Nephron progenitor cell (in vitro differentiated cells): ENCODE data around the gene LCLAT1.
A peak's percentile ranks its signal among the peaks of the same experiment; 100 is the strongest.
"Not testable (repeated sequence)": the region's sequence is repeated elsewhere in the genome, so short reads cannot be mapped to it uniquely, and the experiment has no call there.

Experiments
- DNase-seq: peaks from one replicate; pipeline ENCODE4 v3.0.0; 2021
- H3K27ac Mint-ChIP-seq: 2 replicates; pipeline ENCODE4 v1.8.0; 2021; ENCODE audit warnings: mild to moderate bottlenecking, moderate library complexity, mixed read lengths
- H3K27me3 Mint-ChIP-seq: 2 replicates; pipeline ENCODE4 v1.8.0; 2021; ENCODE audit warnings: mild to moderate bottlenecking, low read depth, mixed read lengths; ENCODE audit not compliant: poor library complexity
- H3K36me3 Mint-ChIP-seq: 2 replicates; pipeline ENCODE4 v1.8.0; 2021; ENCODE audit warnings: low read depth, mixed read lengths
- H3K4me1 Mint-ChIP-seq: 2 replicates; pipeline ENCODE4 v1.8.0; 2021; ENCODE audit warnings: mixed read lengths
- H3K4me3 Mint-ChIP-seq: 2 replicates; pipeline ENCODE4 v1.8.0; 2021; ENCODE audit warnings: mild to moderate bottlenecking, moderate library complexity, mixed read lengths
- H3K9me3 Mint-ChIP-seq: 2 replicates; pipeline ENCODE4 v1.8.0; 2021; ENCODE audit warnings: mild to moderate bottlenecking, moderate library complexity, mixed read lengths
- TF ChIP-seq, protein P1 (sequence below): fragments of 200-600 bp; sonication (generic); IDR thresholded peaks from 2 replicates; pipeline ENCODE4 v1.5.0; 2021; ENCODE audit warnings: antibody characterized with exemption

LCLAT1 gene

DNA sequence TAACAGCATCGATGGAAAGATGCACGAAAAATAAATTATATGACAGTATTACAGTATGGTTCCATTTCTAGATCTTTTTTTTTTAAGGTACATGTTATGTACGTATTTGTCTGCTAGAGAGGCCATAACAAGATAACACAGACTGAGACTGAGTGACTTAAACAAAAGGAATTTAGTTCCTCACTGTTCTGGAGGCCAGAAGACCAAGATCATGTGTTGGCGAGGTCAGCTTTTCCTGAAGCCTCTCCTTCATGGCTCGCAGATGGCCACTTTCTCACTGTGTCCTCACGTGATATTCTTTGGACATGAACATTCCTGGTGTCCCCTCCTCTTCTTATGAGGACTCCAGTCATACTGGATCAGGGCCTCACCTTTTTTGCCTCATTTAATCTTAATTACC lies 182.8 kb downstream of the LCLAT1 start:
- Mint-ChIP-seq H3K9me3 (no peaks in the 10 kb centered on the region), H3K4me1 (no peaks in the 10 kb centered on the region), H3K27ac (no peak overlapping the region), H3K4me3 (no peak overlapping the region), H3K36me3 (no peaks in the 10 kb centered on the region), H3K27me3 (no peaks in the 10 kb centered on the region)
- no peak for DNase-seq
- TF ChIP-seq, protein P1, sequence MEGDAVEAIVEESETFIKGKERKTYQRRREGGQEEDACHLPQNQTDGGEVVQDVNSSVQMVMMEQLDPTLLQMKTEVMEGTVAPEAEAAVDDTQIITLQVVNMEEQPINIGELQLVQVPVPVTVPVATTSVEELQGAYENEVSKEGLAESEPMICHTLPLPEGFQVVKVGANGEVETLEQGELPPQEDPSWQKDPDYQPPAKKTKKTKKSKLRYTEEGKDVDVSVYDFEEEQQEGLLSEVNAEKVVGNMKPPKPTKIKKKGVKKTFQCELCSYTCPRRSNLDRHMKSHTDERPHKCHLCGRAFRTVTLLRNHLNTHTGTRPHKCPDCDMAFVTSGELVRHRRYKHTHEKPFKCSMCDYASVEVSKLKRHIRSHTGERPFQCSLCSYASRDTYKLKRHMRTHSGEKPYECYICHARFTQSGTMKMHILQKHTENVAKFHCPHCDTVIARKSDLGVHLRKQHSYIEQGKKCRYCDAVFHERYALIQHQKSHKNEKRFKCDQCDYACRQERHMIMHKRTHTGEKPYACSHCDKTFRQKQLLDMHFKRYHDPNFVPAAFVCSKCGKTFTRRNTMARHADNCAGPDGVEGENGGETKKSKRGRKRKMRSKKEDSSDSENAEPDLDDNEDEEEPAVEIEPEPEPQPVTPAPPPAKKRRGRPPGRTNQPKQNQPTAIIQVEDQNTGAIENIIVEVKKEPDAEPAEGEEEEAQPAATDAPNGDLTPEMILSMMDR, result no peak

DNA sequence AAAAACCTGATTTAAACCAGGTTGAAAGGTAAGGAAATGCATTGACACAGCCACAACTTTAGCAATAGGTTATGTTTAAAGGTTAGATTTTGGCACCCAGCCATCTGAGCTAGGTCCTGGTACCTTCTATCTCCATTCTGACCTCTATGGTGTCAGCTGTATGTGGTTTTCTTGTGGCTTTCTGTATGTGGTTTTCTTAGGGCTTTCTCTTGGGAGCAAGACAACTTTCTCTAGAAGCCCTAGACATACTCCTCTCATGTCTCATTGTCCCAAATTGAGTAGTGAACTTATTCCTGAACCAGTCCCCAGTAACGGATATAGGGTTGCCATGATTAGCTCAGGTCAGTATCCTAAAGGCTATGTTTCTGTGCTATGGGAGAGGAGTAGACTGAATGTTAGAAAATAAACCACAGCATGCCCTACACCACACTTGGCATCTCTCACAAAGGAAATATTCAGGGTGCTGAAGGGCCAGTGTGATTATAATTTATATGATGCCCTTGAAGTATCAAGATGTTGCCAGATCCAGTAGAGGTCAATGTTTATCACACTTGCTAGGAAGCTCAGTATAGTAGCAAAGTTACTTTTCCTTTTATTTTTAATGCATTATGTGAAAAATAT lies 184.1 kb downstream of the LCLAT1 start:
- no peaks in the 10 kb centered on the region for H3K27me3 Mint-ChIP-seq

DNA sequence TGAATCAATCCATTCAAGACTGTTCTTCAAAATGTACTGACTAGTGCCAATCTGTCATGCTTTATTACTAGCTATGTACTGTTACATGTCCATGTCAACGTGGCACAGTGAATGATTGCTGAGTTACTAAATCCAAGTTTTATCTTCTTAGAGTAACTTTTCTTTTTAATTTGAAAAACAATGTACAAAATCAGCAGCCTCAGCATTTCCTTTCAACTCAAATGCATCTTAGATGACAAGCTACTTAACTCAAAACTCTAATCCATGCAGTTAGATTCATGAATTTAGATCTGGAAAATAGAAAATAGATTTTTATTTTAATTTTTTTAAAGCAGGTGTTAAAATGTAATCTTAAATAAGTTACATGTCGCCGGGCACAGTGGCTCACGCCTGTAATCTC lies 186.0 kb downstream of the LCLAT1 start:
- H3K4me3 Mint-ChIP-seq, result no peak overlapping the region
- no peaks in the 10 kb centered on the region for H3K27me3 Mint-ChIP-seq
- peaks cover 7% of the 10 kb centered on the region for H3K4me1 Mint-ChIP-seq
- peaks cover 10% of the 10 kb centered on the region for H3K36me3 Mint-ChIP-seq
- no peak for DNase-seq
- TF ChIP-seq, protein P1, result no peak
- H3K27ac Mint-ChIP-seq, result no peak overlapping the region
- H3K9me3 Mint-ChIP-seq, result no peaks in the 10 kb centered on the region

More for the DNA sequence above, 184.1 kb downstream of the LCLAT1 start:
- Mint-ChIP-seq H3K4me3 (no peak overlapping the region), H3K27ac (no peak overlapping the region), H3K4me1 (no peaks in the 10 kb centered on the region), H3K36me3 (no peaks in the 10 kb centered on the region), H3K9me3 (no peaks in the 10 kb centered on the region)
- TF ChIP-seq, protein P1, result no peak
- DNase-seq, result no peak

DNA sequence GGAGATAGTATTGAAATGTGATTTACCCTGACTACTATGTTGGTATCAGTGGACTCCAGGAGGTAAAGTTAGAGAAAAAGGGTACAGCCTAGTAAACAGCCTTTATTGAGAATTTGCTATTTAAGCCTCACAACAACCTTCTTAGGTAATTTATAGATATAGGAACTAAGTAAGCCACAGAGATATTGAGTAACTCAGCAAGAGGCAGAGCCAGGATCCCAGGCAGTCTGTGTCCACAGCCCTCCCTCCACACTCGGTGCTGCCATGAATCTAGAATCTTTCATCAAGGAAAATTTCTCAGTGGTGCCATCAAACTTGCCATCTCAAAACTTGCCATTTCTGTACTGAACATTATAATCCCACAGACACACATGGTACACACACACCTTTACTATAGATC lies 189.3 kb downstream of the LCLAT1 start:
- Mint-ChIP-seq H3K36me3 (peaks cover 37% of the 10 kb centered on the region), H3K4me3 (no peak overlapping the region), H3K4me1 (peaks cover 21% of the 10 kb centered on the region), H3K27me3 (no peaks in the 10 kb centered on the region), H3K27ac (no peak overlapping the region), H3K9me3 (no peaks in the 10 kb centered on the region)
- TF ChIP-seq, protein P1, result no peak
- no peak for DNase-seq

DNA sequence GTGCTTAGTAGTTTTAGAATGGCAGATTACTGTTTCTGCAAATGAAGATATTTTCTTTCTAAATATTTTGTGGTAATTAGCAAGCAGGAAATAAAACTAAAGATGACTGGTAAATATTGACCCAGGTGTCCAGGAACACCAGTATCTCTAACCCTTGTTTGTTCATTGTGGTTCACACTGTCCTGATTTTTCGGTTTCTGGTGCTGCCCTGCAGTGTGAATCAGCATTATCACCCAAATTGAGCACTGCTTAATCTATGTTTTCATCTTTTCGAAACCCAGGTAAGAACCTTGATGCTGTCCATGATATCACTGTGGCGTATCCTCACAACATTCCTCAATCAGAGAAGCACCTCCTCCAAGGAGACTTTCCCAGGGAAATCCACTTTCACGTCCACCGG lies 192.8 kb downstream of the LCLAT1 start:
- no peak for DNase-seq
- Mint-ChIP-seq H3K27me3 (no peaks in the 10 kb centered on the region), H3K4me1 (peaks cover 34% of the 10 kb centered on the region), H3K4me3 (no peak overlapping the region), H3K27ac (peak overlapping the region; percentile 49), H3K9me3 (no peaks in the 10 kb centered on the region), H3K36me3 (peaks cover 43% of the 10 kb centered on the region)
- TF ChIP-seq, protein P1, result no peak

DNA sequence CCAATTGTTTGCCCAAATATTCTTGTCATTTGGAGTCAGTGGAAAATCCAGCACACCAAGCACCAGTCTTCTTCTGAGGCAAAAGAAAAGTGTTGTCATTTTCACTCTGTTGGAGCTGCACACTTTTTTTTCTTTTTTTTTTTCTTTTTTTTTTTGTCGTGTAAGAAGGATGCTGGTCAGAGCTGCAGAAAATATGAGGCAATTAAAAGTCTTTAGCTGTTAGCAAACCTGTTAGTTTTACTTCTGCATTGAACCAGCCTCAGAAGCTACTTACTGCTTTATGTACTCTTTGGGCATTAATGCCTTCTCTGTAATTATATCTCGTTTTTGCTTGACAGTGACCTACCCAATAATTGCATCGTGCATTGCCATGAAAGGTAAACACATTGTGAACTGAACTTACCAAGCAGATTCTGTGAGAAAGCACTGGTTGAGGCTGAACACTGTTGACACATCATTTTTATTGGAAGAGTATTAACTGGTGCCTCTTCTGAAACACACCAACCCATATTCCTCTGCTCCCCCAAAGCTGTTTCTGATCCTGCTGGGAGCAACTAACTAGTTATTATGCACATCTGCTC lies 194.8 kb downstream of the LCLAT1 start:
- no peaks in the 10 kb centered on the region for H3K9me3 Mint-ChIP-seq
- no peak overlapping the region for H3K27ac Mint-ChIP-seq
- H3K4me3 Mint-ChIP-seq, result no peak overlapping the region
- H3K36me3 Mint-ChIP-seq, result peaks cover 38% of the 10 kb centered on the region
- no peak for DNase-seq
- H3K4me1 Mint-ChIP-seq, result peaks cover 30% of the 10 kb centered on the region
- no peaks in the 10 kb centered on the region for H3K27me3 Mint-ChIP-seq
- TF ChIP-seq, protein P1, result no peak

DNA sequence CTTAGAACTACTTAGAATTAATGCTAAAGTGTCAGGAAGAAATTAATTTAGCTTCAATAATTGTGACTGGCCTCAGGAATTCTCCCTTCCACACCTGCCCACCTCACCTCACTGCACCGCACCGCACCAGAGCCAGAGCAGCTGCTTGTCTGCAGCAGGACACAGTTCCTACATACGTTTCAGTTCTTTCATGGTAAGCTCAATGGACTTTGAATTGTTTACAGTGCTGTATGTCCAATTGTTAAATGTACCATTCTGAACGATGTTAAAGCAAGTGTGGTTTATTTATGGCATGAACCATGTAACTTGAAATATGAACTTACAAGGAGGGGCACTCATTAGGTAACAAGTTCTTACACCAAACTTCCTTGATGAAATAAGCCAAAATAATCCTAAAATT lies 196.0 kb downstream of the LCLAT1 start:
- not testable (repeated sequence) for H3K27ac Mint-ChIP-seq, H3K27me3 Mint-ChIP-seq, H3K9me3 Mint-ChIP-seq, H3K4me3 Mint-ChIP-seq, DNase-seq
- peaks cover 28% of the 10 kb centered on the region for H3K4me1 Mint-ChIP-seq
- peaks cover 33% of the 10 kb centered on the region for H3K36me3 Mint-ChIP-seq
